Endometrial microvascular endothelial cells (primary cell): ENCODE results near the gene ZSCAN30. TPM values are rescaled to one million over a fixed set of nuclear protein-coding genes. Genes with fewer than 3 reads are reported as not detected.

Source experiments
- total RNA-seq: library from RNA; depleted of rRNA; stranded (reverse); fragments of >200 nt; gene quantifications from one replicate; pipeline ENCODE4 v1.2.3, GENCODE V29; 2015; ENCODE audit errors: inconsistent ontology term

The ZSCAN30 gene
- total RNA-seq, 1 donor from 2014 or later, result 15.1 TPM

Other genes with a start within 250 kb of the ZSCAN30 start
- 64.9 TPM for gene MAPRE2, start 248.8 kb downstream of the ZSCAN30 start, total RNA-seq
- 1.6 TPM for gene ZNF397, start 49.2 kb downstream of the ZSCAN30 start, total RNA-seq
- 20.8 TPM for gene ZNF24, start 54.2 kb upstream of the ZSCAN30 start, total RNA-seq
- not detected for gene ZNF396, start 87.1 kb upstream of the ZSCAN30 start, total RNA-seq
- 10.5 TPM for gene INO80C, start 207.7 kb upstream of the ZSCAN30 start, total RNA-seq